Fibroblast of pulmonary artery (primary cell): Measurements from ENCODE around the gene CCNG2.

Source experiments
- DNase-seq: peaks from one replicate; pipeline ENCODE4 v3.0.0-alpha.2; 2010; ENCODE audit warnings: low read depth
- H3K4me3 ChIP-seq: replicated peaks from 2 replicates; pipeline ENCODE4 v1.5.1; 2011; ENCODE audit warnings: low read depth, mild to moderate bottlenecking, control low read depth, low read length, moderate library complexity
- CTCF ChIP-seq: IDR thresholded peaks from 2 replicates; pipeline ENCODE4 v1.5.1; 2011; ENCODE audit warnings: mild to moderate bottlenecking, control low read depth, low read length, inconsistent platforms; ENCODE audit errors: missing control alignments

Gene CCNG2

GRCh38 chr4:77189412-77189811, 32.4 kb downstream of the CCNG2 start:
- TF ChIP-seq CTCF = no peak
- DNase-seq = no peak
- no peak overlapping the region for H3K4me3 ChIP-seq

GRCh38 chr4:77190053-77190452, 33.0 kb downstream of the CCNG2 start:
- no peak overlapping the region for H3K4me3 ChIP-seq
- no peak for DNase-seq
- no peak for TF ChIP-seq CTCF

GRCh38 chr4:77193046-77193445, 36.0 kb downstream of the CCNG2 start:
- no peak for TF ChIP-seq CTCF
- DNase-seq = no peak
- H3K4me3 ChIP-seq = no peak overlapping the region

GRCh38 chr4:77193511-77194102, 36.6 kb downstream of the CCNG2 start:
- TF ChIP-seq CTCF = no peak
- DNase-seq = no peak
- H3K4me3 ChIP-seq = no peak overlapping the region

GRCh38 chr4:77194366-77194765, 37.4 kb downstream of the CCNG2 start:
- no peak for DNase-seq
- no peak overlapping the region for H3K4me3 ChIP-seq
- no peak for TF ChIP-seq CTCF

- TF ChIP-seq CTCF = no peak
Observed at GRCh38 chr4:77194989-77195388, 38.0 kb downstream of the CCNG2 start.

GRCh38 chr4:77196866-77197265, 39.9 kb downstream of the CCNG2 start:
- no peak overlapping the region for H3K4me3 ChIP-seq
- TF ChIP-seq CTCF = no peak
- no peak for DNase-seq

More at GRCh38 chr4:77194989-77195388, 38.0 kb downstream of the CCNG2 start:
- H3K4me3 ChIP-seq = no peak overlapping the region
- DNase-seq = no peak
